Trophoblast cell (in vitro differentiated cells and primary cell): Measurements from ENCODE around the gene SPIRE1.
"Not testable (repeated sequence)": the region's sequence is repeated elsewhere in the genome, so short reads cannot be mapped to it uniquely, and the experiment has no call there.

Source experiments
- DNase-seq, 2 donors: peaks; one replicate each; pipeline ENCODE4 v3.0.0-alpha.2; 2016
- H2AFZ ChIP-seq: 2 replicates; pipeline ENCODE4 v1.6.1; 2013; ENCODE audit warnings: low read length, moderate library complexity, mild to moderate bottlenecking; ENCODE audit not compliant: insufficient read depth, poor library complexity
- H2AK5ac ChIP-seq: 2 replicates; pipeline ENCODE4 v1.6.1; 2013; ENCODE audit warnings: mild to moderate bottlenecking, low read length
- H2BK120ac ChIP-seq: 2 replicates; pipeline ENCODE4 v1.6.1; 2013; ENCODE audit warnings: low read length, mild to moderate bottlenecking, moderate library complexity; ENCODE audit not compliant: insufficient read depth, poor library complexity
- H2BK12ac ChIP-seq: 2 replicates; pipeline ENCODE4 v1.6.1; 2013; ENCODE audit warnings: mild to moderate bottlenecking, low read length, moderate library complexity
- H2BK5ac ChIP-seq: 2 replicates; pipeline ENCODE4 v1.6.1; 2013; ENCODE audit warnings: low read length, low read depth, moderate library complexity, mild to moderate bottlenecking; ENCODE audit not compliant: poor library complexity
- H3K14ac ChIP-seq: 2 replicates; pipeline ENCODE4 v1.6.1; 2013; ENCODE audit warnings: mild to moderate bottlenecking, low read length
- H3K18ac ChIP-seq: 2 replicates; pipeline ENCODE4 v1.6.1; 2013; ENCODE audit warnings: mild to moderate bottlenecking, low read length
- H3K23ac ChIP-seq: 2 replicates; pipeline ENCODE4 v1.6.1; 2013; ENCODE audit warnings: low read length
- H3K27ac ChIP-seq: 2 replicates; pipeline ENCODE4 v1.5.1; 2013; ENCODE audit warnings: low read depth, mild to moderate bottlenecking, inconsistent platforms, low read length, moderate library complexity
- H3K27me3 ChIP-seq: 2 replicates; pipeline ENCODE4 v1.6.1; 2013; ENCODE audit warnings: inconsistent platforms, mild to moderate bottlenecking, low read length, moderate library complexity; ENCODE audit not compliant: insufficient read depth
- H3K36me3 ChIP-seq, 2 experiments: 1 replicate in 1 of 2; 2 replicates in 1 of 2; pipeline ENCODE4 v1.6.1; 2013; ENCODE audit warnings: low read length in 2 of 2, mild to moderate bottlenecking in 2 of 2, moderate library complexity in 1 of 2; ENCODE audit not compliant: insufficient read depth in 2 of 2, control insufficient read depth in 1 of 2
- H3K4ac ChIP-seq: 2 replicates; pipeline ENCODE4 v1.6.1; 2013; ENCODE audit warnings: low read depth, mild to moderate bottlenecking, low read length, moderate library complexity
- H3K4me1 ChIP-seq, 2 experiments: 1 replicate in 1 of 2; 2 replicates in 1 of 2; pipeline ENCODE4 v1.6.1; 2013; ENCODE audit warnings: low read length in 2 of 2, mild to moderate bottlenecking in 2 of 2, moderate library complexity in 1 of 2; ENCODE audit not compliant: insufficient read depth in 2 of 2, control insufficient read depth in 1 of 2
- H3K4me2 ChIP-seq: 2 replicates; pipeline ENCODE4 v1.6.1; 2013; ENCODE audit warnings: inconsistent platforms, mild to moderate bottlenecking, low read length, moderate library complexity
- H3K4me3 ChIP-seq: 2 replicates; pipeline ENCODE4 v1.5.1; 2013; ENCODE audit warnings: mild to moderate bottlenecking, low read depth, low read length, inconsistent platforms
- H3K79me1 ChIP-seq: one replicate; pipeline ENCODE4 v1.6.1; 2013; ENCODE audit warnings: low read length
- H3K79me2 ChIP-seq: 2 replicates; pipeline ENCODE4 v1.6.1; 2013; ENCODE audit warnings: low read length, mild to moderate bottlenecking; ENCODE audit not compliant: control insufficient read depth, insufficient read depth, poor library complexity
- H3K9ac ChIP-seq: 2 replicates; pipeline ENCODE4 v1.6.1; 2013; ENCODE audit warnings: mild to moderate bottlenecking, low read length
- H3K9me3 ChIP-seq: 2 replicates; pipeline ENCODE4 v1.6.1; 2013; ENCODE audit warnings: low read depth, mild to moderate bottlenecking, control low read depth, inconsistent platforms, low read length; ENCODE audit not compliant: insufficient read depth
- H4K12ac ChIP-seq: 2 replicates; pipeline ENCODE4 v1.6.1; 2013; ENCODE audit warnings: low read depth, mild to moderate bottlenecking, low read length, moderate library complexity
- H4K8ac ChIP-seq: 2 replicates; pipeline ENCODE4 v1.6.1; 2013; ENCODE audit warnings: low read depth, mild to moderate bottlenecking, low read length, moderate library complexity
- H4K91ac ChIP-seq: one replicate; pipeline ENCODE4 v1.6.1; 2013; ENCODE audit warnings: low read depth, mild to moderate bottlenecking, low read length, moderate library complexity
- WGBS: extraction: QIAGEN DNeasy Blood & Tissue Kit; methylation state at CpG from one replicate; pipeline ENCODE4 v1.1.7; 2013; ENCODE audit warnings: missing lambda C conversion rate; ENCODE audit not compliant: insufficient read length, insufficient coverage; ENCODE audit errors: extremely low coverage; 5-methylcytosine and 5-hydroxymethylcytosine counted together

SPIRE1 gene

DNA sequence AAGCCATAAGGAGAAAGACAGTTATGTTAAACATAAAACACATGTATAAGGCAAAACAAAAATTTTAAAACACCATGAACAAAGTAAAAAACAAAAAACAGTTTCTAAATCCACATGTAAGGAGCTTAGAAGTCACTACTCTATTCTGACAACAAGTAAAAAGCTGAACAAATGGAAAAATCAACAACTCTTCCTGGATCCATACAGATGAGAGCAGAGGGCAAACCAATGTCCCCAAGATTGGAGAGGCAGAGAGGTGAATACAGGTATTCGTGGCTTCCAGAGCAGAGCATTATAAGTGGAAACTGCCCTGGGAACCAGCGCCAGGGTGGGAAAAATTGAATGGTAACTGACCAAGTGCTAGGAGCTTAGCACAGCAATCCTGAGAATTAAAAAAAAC, 93.5 kb downstream of the SPIRE1 start:
- Histone ChIP-seq H3K4me2 (no peak overlapping the region), H4K91ac (no peak overlapping the region), H3K4ac (no peak overlapping the region), H4K8ac (no peak overlapping the region), H2BK12ac (no peak overlapping the region), H3K36me3 (no peaks in the 10 kb centered on the region), H3K27me3 (no peaks in the 10 kb centered on the region), H2AFZ (no peak overlapping the region), H2BK5ac (no peak overlapping the region), H2AK5ac (no peak overlapping the region), H3K79me2 (no peaks in the 10 kb centered on the region), H3K9me3 (peaks cover 1% of the 10 kb centered on the region), H3K4me3 (no peak overlapping the region), H3K79me1 (no peaks in the 10 kb centered on the region), H3K9ac (no peak overlapping the region), H3K14ac (no peak overlapping the region), H3K23ac (no peak overlapping the region), H3K27ac (no peak overlapping the region), H4K12ac (no peak overlapping the region), H3K18ac (no peak overlapping the region), H2BK120ac (no peak overlapping the region), H3K4me1 (no peaks in the 10 kb centered on the region)
- no peak for DNase-seq
- no CpG with 5 or more reads among the region's 2 CpGs for WGBS

DNA sequence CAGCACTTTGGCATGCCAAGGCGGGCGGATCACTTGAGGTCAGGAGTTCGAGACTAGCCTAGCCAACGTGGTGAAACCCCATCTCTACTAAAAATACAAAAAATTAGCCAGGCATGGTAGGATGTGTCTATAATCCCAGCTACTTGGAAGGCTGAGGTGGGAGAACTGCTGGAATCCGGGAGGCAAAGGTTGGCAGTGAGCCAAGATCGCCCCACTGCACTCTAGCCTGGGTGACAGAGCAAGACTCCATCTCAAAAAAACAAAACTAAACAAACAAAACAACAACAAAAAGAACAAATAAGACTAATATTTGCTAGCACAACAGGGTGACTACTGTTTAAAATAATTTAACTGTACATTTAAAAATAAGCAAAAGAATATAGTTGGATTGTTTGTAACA, 97.3 kb downstream of the SPIRE1 start:
- H3K27me3 ChIP-seq, H2BK12ac ChIP-seq, H3K4me2 ChIP-seq, H2BK120ac ChIP-seq, H3K4me1 ChIP-seq, H3K79me2 ChIP-seq, H3K9ac ChIP-seq, H3K36me3 ChIP-seq, H3K4ac ChIP-seq, H3K14ac ChIP-seq, H3K4me3 ChIP-seq, H4K12ac ChIP-seq, H2AK5ac ChIP-seq, H2BK5ac ChIP-seq, H4K91ac ChIP-seq, H3K18ac ChIP-seq, H3K23ac ChIP-seq, H4K8ac ChIP-seq, H2AFZ ChIP-seq, H3K27ac ChIP-seq, DNase-seq, H3K79me1 ChIP-seq: not testable (repeated sequence)
- no CpG with 5 or more reads among the region's 6 CpGs for WGBS
- H3K9me3 ChIP-seq: peaks cover 17% of the 10 kb centered on the region

DNA sequence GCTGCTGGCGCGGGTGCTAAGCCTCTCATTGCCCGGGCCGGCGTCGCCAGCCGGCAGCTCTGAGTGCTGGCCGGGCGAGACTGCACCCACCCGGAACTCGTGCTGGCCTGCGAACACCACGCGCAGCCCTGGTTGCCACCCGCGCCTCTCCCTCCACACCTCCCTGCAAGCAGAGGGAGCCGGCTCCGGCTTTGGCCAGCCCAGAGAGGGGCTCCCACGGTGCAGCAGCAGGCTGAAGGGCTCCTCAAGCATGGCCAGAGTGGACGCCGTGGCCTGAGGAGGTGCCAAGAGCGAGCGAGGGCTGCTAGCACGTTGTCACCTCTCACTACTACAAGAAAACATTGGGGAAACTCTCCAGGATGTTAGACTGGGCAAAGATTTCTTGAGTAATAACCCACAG, 98.6 kb downstream of the SPIRE1 start:
- H3K4me1 ChIP-seq: no peaks in the 10 kb centered on the region
- peaks cover 17% of the 10 kb centered on the region for H3K9me3 ChIP-seq
- no peak for DNase-seq
- no peak overlapping the region for H3K27ac ChIP-seq
- no peak overlapping the region for H2BK5ac ChIP-seq
- H3K4me3 ChIP-seq: no peak overlapping the region
- no peak overlapping the region for H3K9ac ChIP-seq
- H3K18ac ChIP-seq: no peak overlapping the region
- H2BK120ac ChIP-seq: no peak overlapping the region
- no peak overlapping the region for H3K23ac ChIP-seq
- H3K4ac ChIP-seq: no peak overlapping the region
- H3K14ac ChIP-seq: no peak overlapping the region
- no CpG with 5 or more reads among the region's 24 CpGs for WGBS
- H3K79me1 ChIP-seq: no peaks in the 10 kb centered on the region
- H4K91ac ChIP-seq: no peak overlapping the region
- no peaks in the 10 kb centered on the region for H3K27me3 ChIP-seq
- H4K8ac ChIP-seq: no peak overlapping the region
- H2BK12ac ChIP-seq: no peak overlapping the region
- H3K36me3 ChIP-seq: peaks cover 0 to 4% of the 10 kb centered on the region in 2 experiments
- no peak overlapping the region for H4K12ac ChIP-seq
- no peak overlapping the region for H2AK5ac ChIP-seq
- H2AFZ ChIP-seq: no peak overlapping the region
- H3K4me2 ChIP-seq: no peak overlapping the region
- H3K79me2 ChIP-seq: no peaks in the 10 kb centered on the region

DNA sequence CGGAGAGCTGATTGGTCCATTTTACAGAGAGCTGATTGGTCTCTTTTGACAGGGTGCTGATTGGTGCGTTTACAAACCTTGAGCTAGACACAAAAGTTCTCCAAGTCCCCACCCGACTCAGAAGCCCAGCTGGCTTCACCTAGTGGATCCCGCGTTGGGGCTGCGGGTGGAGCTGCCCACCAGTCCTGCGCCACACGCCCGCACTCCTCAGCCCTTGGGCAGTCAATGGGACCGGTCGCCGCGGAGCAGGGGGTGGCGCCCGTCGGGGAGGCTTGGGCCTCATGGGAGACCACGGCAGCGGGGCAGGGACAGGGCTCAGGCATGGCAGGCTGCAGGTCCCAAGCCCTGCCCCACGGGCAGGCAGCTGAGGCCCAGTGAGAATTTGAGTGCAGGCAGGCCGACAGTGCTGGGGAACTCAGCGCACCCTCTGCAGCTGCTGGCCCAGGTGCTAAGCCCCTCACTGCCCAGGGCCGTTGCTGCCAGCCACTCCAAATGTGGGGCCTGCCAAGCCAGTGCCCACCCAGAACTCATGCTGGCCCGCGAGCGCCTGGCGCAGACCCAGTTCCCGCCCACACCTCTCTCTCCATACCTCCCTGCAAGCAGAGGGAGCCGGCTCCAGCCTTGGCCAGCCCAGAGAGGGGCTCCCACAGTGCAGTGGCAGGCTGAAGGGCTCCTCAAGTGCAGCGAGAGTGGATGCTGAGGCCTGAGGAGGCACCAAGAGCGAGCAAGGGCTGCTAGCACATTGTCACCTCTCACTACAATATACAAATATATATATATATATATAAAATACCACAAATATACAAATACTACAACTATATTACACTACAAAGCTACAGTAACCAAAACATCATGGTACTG, 100.7 kb downstream of the SPIRE1 start:
- Histone ChIP-seq H3K27me3 (no peaks in the 10 kb centered on the region), H3K18ac (no peak overlapping the region), H3K9me3 (peaks cover 18% of the 10 kb centered on the region), H4K8ac (no peak overlapping the region), H3K27ac (no peak overlapping the region), H3K79me1 (no peaks in the 10 kb centered on the region), H2BK12ac (no peak overlapping the region), H4K12ac (no peak overlapping the region), H2AK5ac (no peak overlapping the region), H3K79me2 (no peaks in the 10 kb centered on the region), H3K4me2 (no peak overlapping the region), H3K4ac (no peak overlapping the region), H3K9ac (no peak overlapping the region), H3K4me3 (no peak overlapping the region), H4K91ac (no peak overlapping the region), H3K4me1 (no peaks in the 10 kb centered on the region), H3K36me3 (peaks cover 0 to 4% of the 10 kb centered on the region in 2 experiments), H2BK5ac (no peak overlapping the region), H3K23ac (no peak overlapping the region), H3K14ac (no peak overlapping the region), H2AFZ (no peak overlapping the region), H2BK120ac (no peak overlapping the region)
- no peak for DNase-seq
- no CpG with 5 or more reads among the region's 30 CpGs for WGBS
